Cardiac fibroblast (primary cell): ENCODE measurements around the gene GALNT14.

Source experiments
- DNase-seq, 2 donors: peaks; one replicate each; pipeline versions ENCODE4 v3.0.0 to v3.0.0-alpha.2; 2010; ENCODE audit warnings: low read depth in 2 of 2
- H3K4me3 ChIP-seq, 2 donors: replicated peaks in 1 of 2; 1 replicate in 1 of 2; 2 replicates in 1 of 2; pipeline ENCODE4 v1.5.1; 2011; ENCODE audit warnings: low read depth in 2 of 2, low read length in 2 of 2, mild to moderate bottlenecking in 2 of 2, moderate library complexity in 1 of 2
- TF ChIP-seq, protein P1 (sequence below): IDR thresholded peaks from one replicate; pipeline ENCODE4 v1.5.1; 2011; ENCODE audit warnings: low read depth, mild to moderate bottlenecking, low read length, inconsistent platforms

The GALNT14 gene

DNA sequence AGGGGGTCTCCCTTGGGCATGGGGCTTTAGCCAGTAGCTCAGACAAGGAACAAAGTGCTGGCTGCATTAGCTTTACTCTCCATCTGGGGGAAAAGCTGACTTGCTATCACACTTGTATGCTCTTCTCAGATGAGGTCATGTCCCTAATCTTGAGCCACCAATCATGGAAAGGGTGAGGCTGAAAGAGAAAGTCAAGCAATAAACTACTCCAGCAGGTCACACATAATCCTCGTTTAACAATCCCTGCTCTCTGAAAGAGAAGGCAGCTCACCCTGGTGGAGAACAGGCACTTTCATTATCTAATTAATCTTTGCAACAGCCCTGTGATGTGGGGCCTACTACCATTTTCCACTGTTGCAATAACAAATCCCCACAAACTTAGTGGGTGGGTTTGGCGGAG is 201.3 kb downstream of the GALNT14 start:
- TF ChIP-seq, protein P1, sequence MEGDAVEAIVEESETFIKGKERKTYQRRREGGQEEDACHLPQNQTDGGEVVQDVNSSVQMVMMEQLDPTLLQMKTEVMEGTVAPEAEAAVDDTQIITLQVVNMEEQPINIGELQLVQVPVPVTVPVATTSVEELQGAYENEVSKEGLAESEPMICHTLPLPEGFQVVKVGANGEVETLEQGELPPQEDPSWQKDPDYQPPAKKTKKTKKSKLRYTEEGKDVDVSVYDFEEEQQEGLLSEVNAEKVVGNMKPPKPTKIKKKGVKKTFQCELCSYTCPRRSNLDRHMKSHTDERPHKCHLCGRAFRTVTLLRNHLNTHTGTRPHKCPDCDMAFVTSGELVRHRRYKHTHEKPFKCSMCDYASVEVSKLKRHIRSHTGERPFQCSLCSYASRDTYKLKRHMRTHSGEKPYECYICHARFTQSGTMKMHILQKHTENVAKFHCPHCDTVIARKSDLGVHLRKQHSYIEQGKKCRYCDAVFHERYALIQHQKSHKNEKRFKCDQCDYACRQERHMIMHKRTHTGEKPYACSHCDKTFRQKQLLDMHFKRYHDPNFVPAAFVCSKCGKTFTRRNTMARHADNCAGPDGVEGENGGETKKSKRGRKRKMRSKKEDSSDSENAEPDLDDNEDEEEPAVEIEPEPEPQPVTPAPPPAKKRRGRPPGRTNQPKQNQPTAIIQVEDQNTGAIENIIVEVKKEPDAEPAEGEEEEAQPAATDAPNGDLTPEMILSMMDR = no peak
- no peak for DNase-seq
- no peak overlapping the region for H3K4me3 ChIP-seq

DNA sequence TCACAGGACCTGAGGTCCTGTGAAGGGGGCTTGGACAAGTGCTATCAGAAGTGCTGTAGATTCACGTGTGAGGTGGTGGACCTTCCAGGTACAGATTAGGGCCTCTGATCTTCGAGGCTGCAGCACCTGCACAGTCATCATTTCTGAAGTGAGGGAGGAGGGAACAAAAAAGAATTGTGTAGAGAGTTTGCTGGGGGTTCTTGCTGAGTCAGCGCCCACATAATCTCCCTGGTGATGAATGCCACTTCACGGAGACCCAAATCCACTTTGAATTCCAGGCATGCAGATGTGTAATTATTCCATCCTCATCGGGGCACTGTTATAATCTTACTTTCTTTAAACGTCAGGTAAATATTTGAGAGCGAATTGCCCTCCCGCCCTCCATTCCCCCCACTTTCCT is 202.4 kb downstream of the GALNT14 start:
- no peak overlapping the region for H3K4me3 ChIP-seq
- TF ChIP-seq, protein P1 = no peak
- no peak for DNase-seq

DNA sequence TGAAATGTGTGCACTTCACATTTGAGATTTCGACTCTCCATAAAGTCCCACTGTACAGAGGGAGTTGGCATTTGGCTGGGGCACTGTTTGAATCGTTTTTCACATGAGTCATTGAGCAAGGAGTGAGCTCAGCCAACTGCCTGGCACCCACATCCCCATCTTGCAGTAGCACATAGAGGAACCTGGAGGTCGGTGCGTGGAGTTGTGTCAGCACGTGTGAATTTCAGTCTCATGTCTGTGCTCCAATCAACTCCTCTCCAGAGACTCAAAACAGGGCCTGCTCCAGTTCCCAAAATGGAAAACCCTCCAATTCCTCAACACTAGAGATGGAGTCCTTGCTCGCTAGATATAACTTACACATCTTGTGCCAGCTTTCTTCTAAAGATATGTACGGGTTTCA is 204.2 kb downstream of the GALNT14 start:
- H3K4me3 ChIP-seq = no peak overlapping the region
- TF ChIP-seq, protein P1 = no peak
- DNase-seq = no peak

DNA sequence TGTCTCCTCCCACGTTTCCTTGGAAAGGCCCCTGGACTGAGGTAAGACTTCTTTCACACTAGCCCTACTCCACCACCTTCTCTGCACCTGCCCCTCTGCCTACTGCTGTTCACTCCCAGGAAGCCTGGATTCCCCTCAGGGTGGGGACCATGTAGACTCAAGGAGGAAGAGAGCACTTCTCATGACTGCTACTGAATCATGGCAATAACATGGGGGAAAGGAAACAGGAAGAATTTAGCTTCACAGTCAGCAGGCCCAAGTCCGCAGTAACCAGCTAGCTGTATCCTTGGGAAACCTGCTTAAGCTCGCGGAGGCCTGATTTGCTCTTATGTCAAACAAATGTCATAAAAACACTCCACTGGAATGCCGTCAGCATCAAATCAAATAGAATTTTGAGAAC is 204.7 kb downstream of the GALNT14 start:
- no peak overlapping the region for H3K4me3 ChIP-seq
- no peak for DNase-seq
- TF ChIP-seq, protein P1 = no peak

DNA sequence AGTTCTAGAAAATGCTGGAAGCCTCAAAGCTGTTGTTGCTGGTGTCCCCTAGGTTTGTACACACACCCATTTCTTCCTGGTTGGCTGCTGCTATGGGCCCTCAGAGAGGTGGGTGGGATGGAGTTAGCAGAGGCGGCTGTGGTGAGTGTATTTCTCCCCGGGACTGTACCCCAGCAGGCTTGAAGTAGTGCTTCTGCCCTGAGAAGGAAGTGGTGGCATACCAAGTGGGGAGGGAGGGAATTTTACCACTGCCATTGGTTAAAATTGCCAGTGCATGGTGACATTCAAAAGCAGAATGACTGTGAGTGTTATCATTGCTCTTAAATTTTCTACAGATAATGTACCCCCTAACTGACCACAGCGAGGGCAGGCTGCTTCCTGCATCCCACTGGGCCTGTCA is 205.4 kb downstream of the GALNT14 start:
- TF ChIP-seq, protein P1 = no peak
- H3K4me3 ChIP-seq = no peak overlapping the region
- no peak for DNase-seq

DNA sequence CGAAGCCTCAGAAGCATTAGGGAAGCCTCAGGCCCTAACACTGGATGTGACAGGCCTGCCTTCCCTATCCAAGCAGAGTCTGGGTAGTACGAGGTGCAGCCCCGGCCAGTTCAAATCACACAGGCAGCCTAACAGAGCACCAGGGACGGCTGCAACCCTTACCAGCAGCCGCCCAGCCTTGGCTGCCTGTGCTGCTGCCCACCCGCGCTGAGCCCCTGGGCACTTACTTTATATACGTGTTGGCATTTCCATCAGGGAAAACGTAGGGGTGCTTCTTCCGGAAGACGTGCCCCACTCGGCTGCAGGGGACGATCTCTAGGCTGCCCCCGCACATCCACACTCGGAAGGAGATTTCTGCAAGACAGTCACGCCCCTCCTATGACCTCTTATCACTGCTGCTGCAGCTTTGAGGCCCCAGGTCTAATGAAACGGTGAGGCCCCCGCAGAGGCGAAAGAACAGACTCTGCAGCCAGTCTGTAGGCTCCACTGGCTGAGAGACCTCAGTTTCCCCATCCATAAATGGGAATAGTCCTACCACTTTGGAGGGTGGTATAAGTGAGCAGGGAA is 206.3 kb downstream of the GALNT14 start:
- no peak overlapping the region for H3K4me3 ChIP-seq
- TF ChIP-seq, protein P1 = no peak
- DNase-seq = no peak

DNA sequence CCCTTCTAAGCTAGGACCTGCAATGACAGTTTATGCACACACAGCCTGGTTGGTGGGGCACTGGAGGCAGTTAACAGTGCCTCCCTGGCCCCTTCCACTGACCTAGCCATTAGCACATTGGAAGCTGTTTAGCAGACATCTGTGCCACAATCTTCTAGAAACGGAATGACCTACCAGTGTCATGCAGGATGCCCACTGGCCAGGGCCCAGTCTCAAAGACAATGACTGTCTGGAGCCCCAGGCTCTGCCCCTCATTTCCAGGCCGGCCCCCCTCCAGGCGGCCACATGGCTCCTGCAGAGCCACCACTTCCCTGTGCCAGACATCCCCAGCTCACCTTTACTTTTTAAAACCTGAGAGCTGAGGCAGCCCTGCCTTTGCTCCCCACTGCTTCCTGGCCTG is 207.5 kb downstream of the GALNT14 start:
- TF ChIP-seq, protein P1 = no peak
- DNase-seq = no peak
- H3K4me3 ChIP-seq = no peak overlapping the region
